RCC 7860 (cell line): ENCODE measurements around the gene DNER.
"Not testable (repeated sequence)": the region's sequence is repeated elsewhere in the genome, so short reads cannot be mapped to it uniquely, and the experiment has no call there.

Source experiments
- DNase-seq: peaks from one replicate; pipeline ENCODE4 v3.0.0-alpha.2; 2015; ENCODE audit warnings: low spot score
- FAIRE-seq: peaks from 2 replicates; lab custom pipeline; 2012; peaks lifted over from hg19 to GRCh38; lab: Jason Lieb, UNC

The DNER gene

DNA sequence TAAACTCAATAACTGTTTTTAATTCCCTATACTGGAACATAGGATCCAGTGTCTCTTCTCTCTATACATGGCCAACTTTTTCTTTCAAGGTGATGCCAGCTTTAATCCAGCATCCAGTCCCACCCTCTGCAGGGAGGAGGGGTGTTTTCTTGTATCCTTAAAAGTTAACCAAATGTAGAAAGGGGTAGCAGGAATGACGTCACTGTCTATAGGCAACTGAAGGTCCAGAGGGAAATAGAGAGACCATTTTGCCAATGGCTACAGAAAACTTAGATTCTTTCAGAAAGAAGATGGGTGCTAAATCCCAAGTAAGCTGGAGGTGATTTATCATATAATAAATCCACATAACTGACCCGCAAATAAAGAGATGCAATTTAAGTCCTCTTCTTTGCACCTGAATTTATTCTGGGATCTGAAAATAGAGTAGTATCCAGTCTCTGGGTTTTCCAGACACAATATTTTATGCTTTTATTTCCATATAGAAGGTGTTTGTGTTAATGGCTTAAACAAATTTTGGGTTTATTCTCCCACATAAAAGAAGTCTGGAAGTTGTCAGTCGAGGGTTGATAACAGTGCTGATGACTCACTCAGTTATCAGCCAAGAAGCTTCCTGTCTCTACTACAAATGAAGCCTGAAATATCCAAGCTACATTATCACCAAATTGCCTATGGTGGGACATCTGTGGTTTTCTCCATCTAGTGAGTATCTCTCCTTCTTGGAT lies 5.7 kb upstream of the DNER start:
- no peak for DNase-seq

DNA sequence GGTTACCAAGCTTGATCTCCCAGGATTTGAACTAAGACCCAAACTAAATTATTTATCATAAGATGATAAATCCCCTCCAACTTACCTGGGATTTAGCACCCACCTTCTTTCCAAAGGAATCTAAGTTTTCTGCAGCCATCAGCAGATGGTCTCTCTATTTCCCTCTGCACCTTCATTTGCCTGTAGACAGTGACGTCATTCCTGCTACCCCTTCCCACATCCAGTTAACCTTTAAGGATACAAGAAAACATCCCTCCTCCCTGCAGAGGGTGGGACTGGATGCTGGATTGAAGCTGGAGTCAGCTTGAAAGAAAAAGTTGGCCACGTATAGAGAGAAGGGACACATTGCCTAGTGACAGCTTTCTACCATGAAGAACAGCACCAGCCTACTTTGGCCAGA lies 3.7 kb upstream of the DNER start:
- no peak for FAIRE-seq
- no peak for DNase-seq

More for the DNA sequence above, 5.7 kb upstream of the DNER start:
- FAIRE-seq = no peak

DNA sequence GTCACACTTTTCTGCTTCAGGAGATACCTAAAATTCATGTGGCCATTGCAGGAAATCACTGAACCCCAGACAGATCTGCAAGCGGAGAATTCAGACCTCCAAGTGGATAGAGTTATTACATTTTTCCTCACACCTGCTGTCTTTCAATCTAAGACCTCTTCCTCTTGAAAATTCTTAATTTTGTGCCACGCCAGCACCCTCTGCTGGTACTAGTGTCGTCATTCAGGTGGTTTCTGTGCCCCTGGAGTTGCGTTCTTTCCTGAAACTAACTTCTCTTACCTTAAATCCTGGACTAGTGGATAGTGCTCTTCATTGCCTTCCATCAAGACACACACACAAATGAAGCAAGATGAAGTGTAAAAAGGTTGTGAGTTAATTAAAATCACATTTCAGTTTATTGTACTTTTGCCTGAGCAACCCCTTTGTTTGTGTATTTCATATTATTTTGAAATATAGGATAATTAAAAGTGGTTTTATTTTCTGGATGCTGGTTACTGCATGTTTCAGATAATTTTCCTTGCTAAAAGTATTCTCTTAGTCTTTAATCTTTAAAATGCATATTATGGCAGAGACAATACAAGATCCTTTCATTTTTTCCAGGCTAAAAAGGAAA lies 1.6 kb upstream of the DNER start:
- no peak for DNase-seq
- no peak for FAIRE-seq

DNA sequence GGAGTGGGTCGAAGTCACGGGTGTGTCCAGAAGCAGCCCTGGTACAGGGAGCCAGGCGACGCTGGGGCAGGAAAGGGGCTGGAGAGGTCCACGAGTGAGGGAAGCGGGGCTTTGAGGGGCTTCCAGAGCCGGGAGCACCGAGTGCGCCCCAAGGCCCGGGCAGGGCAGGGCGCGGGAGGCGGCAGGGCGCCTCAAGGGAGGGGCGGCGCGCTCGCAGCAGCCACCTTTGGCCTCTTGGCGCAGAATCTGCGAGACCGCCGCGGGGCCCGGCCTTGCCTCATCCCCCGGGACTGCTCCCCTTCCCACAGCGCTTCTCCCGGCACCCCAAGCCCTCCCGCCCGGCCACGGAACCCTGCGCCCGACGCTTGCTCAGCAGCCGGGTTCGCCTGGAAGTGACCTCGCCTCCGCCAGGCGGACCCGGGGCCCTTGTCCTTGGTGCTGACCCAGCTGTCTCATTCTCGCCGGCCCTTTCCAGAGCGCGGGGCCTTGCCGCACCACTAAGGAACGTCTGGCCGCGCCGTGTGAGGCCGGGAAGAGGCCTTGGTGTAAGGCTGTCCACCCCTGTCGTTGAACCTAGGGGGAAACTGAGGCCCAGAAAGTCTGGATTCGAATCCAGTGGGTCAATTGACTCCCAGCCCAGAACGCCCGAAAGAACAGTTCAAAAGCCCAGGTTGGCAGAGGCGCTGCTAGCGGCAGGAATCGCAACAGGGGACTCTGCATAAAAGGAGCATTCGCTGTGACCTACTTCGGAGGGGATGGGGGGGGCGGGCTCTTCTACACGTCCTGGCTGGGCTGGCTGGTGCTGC lies 584 bp upstream of the DNER start:
- no peak for DNase-seq
- no peak for FAIRE-seq

GRCh38 chr2:229713371-229714079 lies 830 bp downstream of the DNER start:
- DNase-seq = no peak
- FAIRE-seq = no peak

DNA sequence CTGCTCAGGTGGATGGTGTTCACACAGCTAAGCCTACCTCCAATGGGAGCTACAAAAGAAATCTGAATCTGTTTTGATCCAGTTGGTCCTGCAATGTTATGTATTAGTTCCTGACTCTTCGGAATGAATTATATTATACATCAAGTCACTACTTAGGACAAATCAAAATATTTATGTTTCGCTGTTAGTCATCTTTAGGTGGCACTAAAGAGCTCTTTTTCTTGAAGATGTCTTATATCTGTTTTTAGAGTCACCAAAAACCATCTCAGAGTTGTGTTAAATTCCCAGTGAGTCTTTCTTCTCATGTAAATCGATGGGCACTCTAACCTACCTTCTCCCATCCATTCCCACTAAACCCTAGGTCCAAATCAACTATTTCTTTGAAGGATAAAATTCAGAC lies 2.2 kb downstream of the DNER start:
- DNase-seq (no peak), FAIRE-seq (no peak)

GRCh38 chr2:229708335-229708734 lies 6.0 kb downstream of the DNER start:
- no peak for DNase-seq
- FAIRE-seq = no peak

DNA sequence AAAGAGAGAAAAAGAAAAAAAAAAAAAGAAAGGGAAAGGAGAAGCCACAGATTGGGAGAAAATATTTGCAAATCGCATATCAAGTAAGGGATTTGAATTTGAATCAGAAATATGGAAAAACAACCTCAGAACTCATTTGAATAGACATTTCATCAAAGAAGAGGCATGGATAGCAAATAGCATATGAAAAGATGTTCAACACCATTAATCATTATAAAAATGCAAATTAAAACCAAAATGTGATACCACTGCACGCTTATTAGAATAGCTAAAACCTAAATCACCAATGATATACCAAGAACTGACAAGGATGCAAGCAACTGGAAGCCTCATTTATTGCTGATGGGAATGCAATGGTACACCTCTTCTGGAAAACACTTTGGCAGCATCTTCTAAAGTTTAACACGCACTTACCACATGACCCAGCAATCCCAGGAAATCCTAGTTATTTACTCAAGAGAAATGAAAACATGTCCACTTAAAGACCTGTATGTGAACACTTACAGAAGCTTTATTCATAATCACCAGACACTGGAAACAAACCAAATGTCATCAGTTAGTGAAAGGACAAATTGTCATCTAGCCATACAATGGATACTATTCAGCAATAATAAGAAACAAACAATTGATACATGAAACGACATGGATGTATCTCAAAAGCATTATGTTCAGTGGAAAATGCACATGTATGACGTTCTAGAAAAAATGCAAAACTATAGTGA lies 10.3 kb downstream of the DNER start:
- no peak for FAIRE-seq

DNA sequence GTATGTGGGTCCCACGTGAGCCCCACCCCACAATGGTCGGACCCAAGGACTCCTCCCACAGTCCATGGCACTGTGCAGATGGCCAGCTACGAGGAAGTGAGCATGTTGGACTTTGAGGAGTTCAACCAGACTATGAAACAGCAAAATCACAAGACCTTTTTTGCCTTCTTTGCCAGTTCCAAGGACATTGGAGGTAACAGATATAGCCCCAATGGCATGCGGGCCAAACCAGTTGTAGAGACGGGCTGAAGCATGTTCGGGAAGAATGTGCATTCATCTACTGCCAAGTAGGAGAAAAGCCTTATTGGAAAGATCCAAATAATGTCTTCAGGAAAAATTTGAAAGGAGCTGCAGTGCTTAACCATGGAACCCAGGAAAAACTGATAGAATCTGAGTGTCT lies 12.6 kb downstream of the DNER start:
- DNase-seq (no peak), FAIRE-seq (no peak)

More for the DNA sequence above, 10.3 kb downstream of the DNER start:
- no peak for DNase-seq

DNA sequence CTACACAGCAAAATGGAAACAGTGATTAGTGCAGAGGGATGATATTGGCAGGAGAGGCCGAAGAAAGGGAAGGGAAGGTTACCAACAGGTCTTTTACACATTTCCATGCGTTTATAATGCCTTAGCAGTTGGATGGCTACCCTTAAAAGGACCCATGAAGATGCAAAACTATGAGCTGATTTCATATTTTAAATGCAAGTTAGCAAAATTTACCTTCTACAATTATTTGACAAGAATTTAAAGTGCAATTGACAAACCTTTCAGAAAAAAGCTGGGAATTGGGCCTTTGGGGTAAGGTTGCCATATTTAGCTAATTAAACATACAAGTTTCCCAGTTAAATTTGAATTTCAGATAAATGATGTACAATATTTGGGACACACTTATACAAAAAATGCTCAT lies 13.3 kb downstream of the DNER start:
- FAIRE-seq (no peak), DNase-seq (no peak)

DNA sequence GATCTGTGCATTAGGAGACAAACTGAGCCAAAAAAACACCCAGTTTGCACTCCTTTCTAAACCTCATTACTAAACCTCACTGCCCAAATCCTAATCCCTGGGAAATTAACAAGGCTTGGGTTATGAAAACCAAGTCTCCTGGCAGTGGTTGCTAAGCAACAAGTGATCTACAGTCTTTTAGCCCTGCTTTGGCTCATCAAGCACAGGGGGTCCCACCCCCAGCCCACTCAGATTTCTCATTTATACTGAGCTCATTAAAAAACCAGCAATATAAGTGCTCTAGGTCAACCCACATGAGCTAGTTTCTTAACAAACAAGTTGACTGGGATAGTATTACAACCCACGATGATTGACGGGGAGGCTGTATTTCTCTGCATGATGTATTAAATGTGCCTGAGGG lies 18.4 kb downstream of the DNER start:
- FAIRE-seq (no peak), DNase-seq (no peak)

DNA sequence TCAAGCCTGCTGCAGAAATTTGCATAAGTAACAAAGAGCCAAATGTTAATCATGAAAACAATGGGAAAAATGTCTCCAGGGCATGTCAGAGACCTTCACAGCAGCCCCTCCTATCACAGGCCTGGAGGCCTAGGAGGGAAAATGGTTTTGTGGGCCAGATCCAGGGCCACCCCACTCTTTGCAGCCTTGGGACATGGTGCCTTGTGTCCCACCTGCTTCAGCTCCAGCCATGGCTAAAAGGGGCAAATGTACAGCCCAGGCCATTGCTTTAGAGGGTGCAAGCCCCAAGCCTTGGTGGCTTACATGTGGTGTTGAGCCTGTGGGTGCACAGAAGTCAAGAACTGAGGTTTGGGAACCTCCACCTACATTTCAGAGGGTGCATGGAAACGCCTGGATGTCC lies 20.5 kb downstream of the DNER start:
- DNase-seq = not testable (repeated sequence)

GRCh38 chr2:229691631-229692030 lies 22.7 kb downstream of the DNER start:
- no peak for FAIRE-seq

More for the DNA sequence above, 20.5 kb downstream of the DNER start:
- not testable (repeated sequence) for FAIRE-seq

GRCh38 chr2:229689307-229689839 lies 25.0 kb downstream of the DNER start:
- FAIRE-seq (no peak), DNase-seq (no peak)

More at GRCh38 chr2:229691631-229692030, 22.7 kb downstream of the DNER start:
- no peak for DNase-seq

- FAIRE-seq (no peak), DNase-seq (no peak)
Measured at GRCh38 chr2:229688141-229688540, 26.2 kb downstream of the DNER start.

- FAIRE-seq = no peak
- DNase-seq = no peak
Measured at GRCh38 chr2:229686122-229686919, 28.0 kb downstream of the DNER start.

- DNase-seq (no peak), FAIRE-seq (no peak)
Measured at GRCh38 chr2:229684942-229685562, 29.3 kb downstream of the DNER start.

DNA sequence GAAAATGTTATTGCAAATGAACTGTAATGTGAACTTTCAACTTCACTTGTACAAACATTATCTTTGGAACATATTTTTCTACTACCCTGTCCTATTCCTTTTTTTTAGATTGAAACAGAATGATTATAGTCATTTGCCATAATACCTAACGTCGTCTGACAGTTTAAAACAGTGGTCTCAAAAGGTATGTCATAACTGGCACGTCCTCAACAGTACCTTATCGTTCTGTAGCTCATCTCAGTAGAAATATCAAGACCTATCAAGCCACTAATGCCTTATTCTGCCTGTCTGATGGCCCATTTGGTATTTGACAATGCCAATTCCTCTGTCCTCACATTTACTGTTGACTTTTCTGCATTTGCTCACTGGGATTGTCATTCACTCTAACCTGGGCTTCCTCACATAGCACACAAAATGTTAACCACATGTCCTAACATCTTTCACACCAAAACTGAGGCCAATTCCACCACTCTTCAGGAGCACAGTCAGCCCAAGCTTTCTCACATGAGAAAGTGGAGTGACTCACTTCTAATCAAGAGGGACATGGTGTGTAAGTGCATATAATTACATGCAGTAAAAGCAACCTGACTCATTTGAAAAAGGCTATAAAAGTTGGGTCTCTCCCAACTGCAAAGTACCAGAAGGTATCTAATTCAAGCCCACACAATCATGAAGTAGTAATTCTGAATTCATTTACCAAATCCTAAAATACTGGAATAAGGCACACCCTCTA lies 34.8 kb downstream of the DNER start:
- FAIRE-seq (no peak), DNase-seq (no peak)
